Left ventricle myocardium inferior (tissue), 1 donor: ENCODE results near the gene ITGB7. TPM values are rescaled to one million over a fixed set of nuclear protein-coding genes. Genes with fewer than 3 reads are reported as not detected.

Experiments used
- DNase-seq: peaks from one replicate; pipeline ENCODE4 v3.0.0-alpha.2; 2020
- H3K27ac ChIP-seq: fragments of 200-600 bp; replicated peaks from 2 replicates; pipeline ENCODE4 v1.8.0; 2021
- H3K27me3 ChIP-seq: fragments of 200-600 bp; 2 replicates; pipeline ENCODE4 v1.8.0; 2021; ENCODE audit warnings: low read depth
- H3K36me3 ChIP-seq: fragments of 200-600 bp; 2 replicates; pipeline ENCODE4 v1.8.0; 2021
- H3K4me1 ChIP-seq: fragments of 200-600 bp; 2 replicates; pipeline ENCODE4 v1.8.0; 2021
- H3K4me3 ChIP-seq: fragments of 200-600 bp; 2 replicates; pipeline ENCODE4 v1.8.0; 2021; ENCODE audit warnings: mild to moderate bottlenecking, moderate library complexity
- H3K9me3 ChIP-seq: fragments of 200-600 bp; replicated peaks from 2 replicates; pipeline ENCODE4 v1.8.0; 2021
- intact Hi-C: fragments of 100-400 bp; cut with micrococcal nuclease; formaldehyde crosslinking; loops from one replicate; pipeline ENCODE4 v1.11.0; 2022
- total RNA-seq: library from RNA; stranded (reverse); fragmentation: NEBNext Ultra II Directional; extraction: Animal tissue kit (Norgen Biotek cat#: 25700); gene quantifications from one replicate; pipeline ENCODE4 v1.2.1, GENCODE V29; 2021
- TF ChIP-seq, protein P1 (sequence below): fragments of 200-600 bp; IDR thresholded peaks from 2 replicates; pipeline ENCODE4 v1.8.0; 2021; ENCODE audit warnings: antibody characterized with exemption, mild to moderate bottlenecking, borderline replicate concordance
- donor health status: DM: no; HTN: yes; CAD: no; lungs with severe emphysema.

The ITGB7 gene
- total RNA-seq, 1 donor from 2014 or later, result 1.1 TPM

DNA sequence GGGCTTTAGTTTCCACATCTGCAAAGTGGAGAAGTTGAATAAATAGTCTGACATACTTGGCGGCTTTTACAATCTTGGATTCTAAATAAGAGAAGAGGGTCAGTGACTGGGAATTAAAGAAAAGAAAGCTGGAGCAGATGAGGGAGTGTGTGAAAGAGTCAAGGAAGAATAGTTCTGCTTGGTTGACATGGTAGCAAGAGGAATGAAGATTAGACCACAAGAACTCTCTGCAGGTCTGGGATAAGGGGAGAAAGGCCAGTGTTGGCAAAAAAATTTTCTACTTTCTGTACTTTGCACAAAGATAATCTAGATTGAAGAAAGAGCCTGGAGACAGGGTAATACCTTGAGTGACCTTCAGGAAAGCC lies 5.9 kb downstream of the ITGB7 start:
- Histone ChIP-seq H3K36me3 (no peaks in the 10 kb centered on the region), H3K27ac (no peak overlapping the region), H3K27me3 (no peaks in the 10 kb centered on the region), H3K4me1 (peaks cover 12% of the 10 kb centered on the region), H3K4me3 (no peak overlapping the region), H3K9me3 (no peaks in the 10 kb centered on the region)
- DNase-seq, result no peak
- intact Hi-C loops, result no loop called here
- TF ChIP-seq, protein P1, sequence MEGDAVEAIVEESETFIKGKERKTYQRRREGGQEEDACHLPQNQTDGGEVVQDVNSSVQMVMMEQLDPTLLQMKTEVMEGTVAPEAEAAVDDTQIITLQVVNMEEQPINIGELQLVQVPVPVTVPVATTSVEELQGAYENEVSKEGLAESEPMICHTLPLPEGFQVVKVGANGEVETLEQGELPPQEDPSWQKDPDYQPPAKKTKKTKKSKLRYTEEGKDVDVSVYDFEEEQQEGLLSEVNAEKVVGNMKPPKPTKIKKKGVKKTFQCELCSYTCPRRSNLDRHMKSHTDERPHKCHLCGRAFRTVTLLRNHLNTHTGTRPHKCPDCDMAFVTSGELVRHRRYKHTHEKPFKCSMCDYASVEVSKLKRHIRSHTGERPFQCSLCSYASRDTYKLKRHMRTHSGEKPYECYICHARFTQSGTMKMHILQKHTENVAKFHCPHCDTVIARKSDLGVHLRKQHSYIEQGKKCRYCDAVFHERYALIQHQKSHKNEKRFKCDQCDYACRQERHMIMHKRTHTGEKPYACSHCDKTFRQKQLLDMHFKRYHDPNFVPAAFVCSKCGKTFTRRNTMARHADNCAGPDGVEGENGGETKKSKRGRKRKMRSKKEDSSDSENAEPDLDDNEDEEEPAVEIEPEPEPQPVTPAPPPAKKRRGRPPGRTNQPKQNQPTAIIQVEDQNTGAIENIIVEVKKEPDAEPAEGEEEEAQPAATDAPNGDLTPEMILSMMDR, result no peak

DNA sequence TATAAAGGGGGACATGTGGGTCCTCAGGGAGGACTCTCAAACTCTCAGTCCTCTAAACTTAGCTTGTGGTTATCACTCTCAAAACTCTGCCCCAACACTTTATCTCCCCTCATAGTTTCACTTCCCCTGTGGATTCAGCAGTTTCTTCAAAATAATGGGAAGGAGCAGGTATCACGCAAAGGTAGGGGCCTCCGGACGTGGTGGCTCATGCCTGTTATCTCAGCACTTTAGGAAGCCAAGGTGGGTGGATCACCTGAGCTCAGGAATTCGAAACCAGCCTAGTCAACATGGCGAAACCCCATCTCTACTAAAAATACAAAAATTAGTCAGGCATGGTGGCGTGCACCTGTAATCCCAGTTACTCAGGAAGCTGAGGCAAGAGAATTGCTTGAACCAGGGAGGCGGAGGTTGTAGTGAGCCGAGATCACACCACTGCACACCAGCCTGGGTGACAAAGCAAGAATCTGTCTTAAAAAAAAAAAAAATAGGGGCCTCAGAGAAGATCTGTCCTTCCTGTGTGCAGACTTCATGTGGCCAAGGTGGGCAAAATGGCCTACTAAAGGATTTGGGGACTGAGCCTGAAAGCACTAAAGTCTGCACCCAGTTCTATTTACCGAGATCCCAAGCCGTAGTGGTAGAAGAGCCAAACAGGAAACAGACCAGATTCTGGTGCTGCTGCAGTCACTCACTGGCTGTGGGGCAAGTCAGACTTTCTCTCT lies 6.4 kb downstream of the ITGB7 start:
- H3K9me3 ChIP-seq, result no peaks in the 10 kb centered on the region
- H3K4me3 ChIP-seq, result no peak overlapping the region
- no peaks in the 10 kb centered on the region for H3K27me3 ChIP-seq
- H3K4me1 ChIP-seq, result peaks cover 12% of the 10 kb centered on the region
- no peak overlapping the region for H3K27ac ChIP-seq
- TF ChIP-seq, protein P1, result no peak
- DNase-seq, result no peak
- no peaks in the 10 kb centered on the region for H3K36me3 ChIP-seq
- intact Hi-C loops, result no loop called here

DNA sequence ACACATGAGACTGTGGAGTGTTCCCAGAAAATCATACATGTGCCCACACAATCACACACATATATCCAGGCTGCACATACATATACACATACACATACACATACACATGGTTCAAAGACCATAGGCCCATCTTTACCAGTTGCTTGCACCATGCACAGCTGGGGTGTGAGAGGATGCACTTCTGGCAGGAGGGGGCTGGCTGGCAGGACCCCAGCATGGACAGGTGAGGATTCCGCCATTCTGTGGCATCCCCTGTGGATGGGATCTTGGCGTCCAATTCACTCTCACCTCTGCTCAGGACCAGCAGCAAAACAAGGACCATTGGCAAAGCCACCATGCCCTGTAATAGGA lies 7.0 kb downstream of the ITGB7 start:
- H3K4me1 ChIP-seq, result peaks cover 12% of the 10 kb centered on the region
- TF ChIP-seq, protein P1, result no peak
- DNase-seq, result no peak

DNA sequence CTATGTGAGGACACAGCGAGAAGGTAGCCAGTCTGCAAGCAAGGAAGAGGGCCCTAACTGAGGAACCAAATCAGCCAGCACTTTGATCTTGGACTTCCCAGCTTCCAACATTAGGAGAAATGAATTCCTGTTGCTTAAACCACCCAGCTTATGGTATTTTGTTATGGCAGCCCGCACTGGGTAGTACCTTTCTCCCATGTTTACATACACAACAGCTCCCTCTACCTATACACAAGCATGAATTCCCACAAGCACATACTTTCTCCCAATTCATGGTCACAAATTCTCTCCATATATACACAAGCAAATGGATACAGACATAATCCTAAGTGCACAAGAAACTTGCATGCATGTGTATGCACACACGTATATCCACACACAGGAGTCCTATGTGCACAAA lies 7.4 kb downstream of the ITGB7 start:
- Histone ChIP-seq H3K36me3 (no peaks in the 10 kb centered on the region), H3K9me3 (no peaks in the 10 kb centered on the region), H3K4me3 (no peak overlapping the region), H3K27ac (no peak overlapping the region), H3K27me3 (no peaks in the 10 kb centered on the region), H3K4me1 (peaks cover 14% of the 10 kb centered on the region)
- DNase-seq, result no peak
- TF ChIP-seq, protein P1, result no peak
- intact Hi-C loops, result loop anchor here (5.0 kb wide), 2 partner anchors 37 to 132 kb away; no protein-coding TSS in a partner anchor

More for the DNA sequence above, 7.0 kb downstream of the ITGB7 start:
- no peaks in the 10 kb centered on the region for H3K36me3 ChIP-seq
- H3K27me3 ChIP-seq, result no peaks in the 10 kb centered on the region
- intact Hi-C loops, result no loop called here
- no peak overlapping the region for H3K4me3 ChIP-seq
- no peaks in the 10 kb centered on the region for H3K9me3 ChIP-seq
- H3K27ac ChIP-seq, result no peak overlapping the region

DNA sequence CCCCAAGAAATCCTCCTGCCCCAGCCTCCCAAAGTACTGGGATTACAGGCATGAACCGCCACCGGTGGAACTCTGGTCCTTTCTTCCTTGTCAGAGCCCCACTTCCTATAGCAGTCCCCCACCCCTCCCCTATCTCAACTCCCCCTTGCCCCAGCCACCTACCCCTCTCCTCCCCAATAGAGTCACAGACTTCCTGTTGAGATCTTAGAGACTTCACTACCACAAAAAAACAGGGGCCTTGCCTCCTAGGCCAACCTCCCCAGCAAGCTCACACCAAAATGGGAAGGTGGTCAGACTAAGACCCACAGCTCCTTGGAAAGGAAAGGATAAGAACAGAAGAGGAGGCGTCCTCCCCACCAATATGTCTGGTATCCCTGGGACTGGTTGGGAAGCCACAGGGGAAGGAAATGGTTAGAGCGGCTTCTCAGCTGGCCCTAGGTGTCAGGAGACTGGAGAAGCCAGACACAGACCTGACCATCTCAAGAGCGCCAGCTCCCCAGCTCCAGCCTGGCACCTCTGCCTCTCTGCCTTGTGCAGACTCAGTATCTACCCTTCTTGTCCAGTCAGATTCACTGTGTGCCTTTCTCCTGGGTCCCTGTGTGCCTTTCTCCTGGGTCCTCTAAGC lies 8.5 kb downstream of the ITGB7 start:
- no peak overlapping the region for H3K4me3 ChIP-seq
- H3K27ac ChIP-seq, result no peak overlapping the region
- H3K36me3 ChIP-seq, result no peaks in the 10 kb centered on the region
- no peaks in the 10 kb centered on the region for H3K9me3 ChIP-seq
- intact Hi-C loops, result loop anchor here (5.0 kb wide), 2 partner anchors 36 to 131 kb away; no protein-coding TSS in a partner anchor
- peaks cover 16% of the 10 kb centered on the region for H3K4me1 ChIP-seq
- DNase-seq, result no peak
- TF ChIP-seq, protein P1, result no peak
- H3K27me3 ChIP-seq, result no peaks in the 10 kb centered on the region
